HepG2 (cell line): ENCODE data around the gene TUBB4B. TPM values are rescaled to one million over a fixed set of nuclear protein-coding genes. Genes with fewer than 3 reads are reported as not detected.
A peak's percentile ranks its signal among the peaks of the same experiment; 100 is the strongest.

Experiments used
- CBX2 ChIP-seq, 2 experiments: fragments of 200-600 bp in 1 of 2; sonication (generic); formaldehyde crosslinking in 1 of 2; IDR thresholded peaks; 2 replicates each; pipeline versions ENCODE4 v1.7.0 to v1.8.1; 2018 to 2022; ENCODE audit warnings: low read depth in 2 of 2, low read length in 1 of 2, mild to moderate bottlenecking in 1 of 2, missing genetic modification reagents in 1 of 2
- FOXC1 ChIP-seq: sonication (generic); formaldehyde crosslinking; IDR thresholded peaks from 2 replicates; pipeline ENCODE4 v1.8.0; 2022; ENCODE audit warnings: mild to moderate bottlenecking, missing genetic modification reagents, borderline replicate concordance
- HNRNPL ChIP-seq: fragments of 200-400 bp; formaldehyde crosslinking; IDR thresholded peaks from 2 replicates; pipeline ENCODE4 v1.6.1; 2017; ENCODE audit warnings: mild to moderate bottlenecking, low read depth, low read length
- KDM5B ChIP-seq: sonication (generic); formaldehyde crosslinking; IDR thresholded peaks from 2 replicates; pipeline ENCODE4 v1.4.0; 2020; ENCODE audit warnings: missing genetic modification reagents, mild to moderate bottlenecking, borderline replicate concordance
- KLF16 ChIP-seq, 2 experiments: sonication (generic) in 1 of 2; formaldehyde crosslinking in 1 of 2; IDR thresholded peaks; 2 replicates each; pipeline versions ENCODE4 v1.6.1 to v1.8.0; 2016 to 2023; ENCODE audit warnings: missing genetic modification reagents in 2 of 2, missing compliant biosample characterization in 1 of 2
- NFYB ChIP-seq: sonication (generic); formaldehyde crosslinking; IDR thresholded peaks from 2 replicates; pipeline ENCODE4 v1.4.0; 2020; ENCODE audit warnings: missing genetic modification reagents
- RARA ChIP-seq: IDR thresholded peaks from 2 replicates; pipeline ENCODE4 v1.6.1; 2016; ENCODE audit warnings: missing genetic modification reagents, missing compliant biosample characterization
- RBFOX2 ChIP-seq: fragments of 200-400 bp; formaldehyde crosslinking; IDR thresholded peaks from 2 replicates; pipeline ENCODE4 v1.6.1; 2017; ENCODE audit warnings: low read depth, mild to moderate bottlenecking, low read length
- TAF1 ChIP-seq: sonication (generic); formaldehyde crosslinking; IDR thresholded peaks from 2 replicates; pipeline ENCODE4 v1.4.0; 2020; ENCODE audit warnings: missing genetic modification reagents
- TCF12 ChIP-seq, 2 experiments: fragments of 450-650 bp in 1 of 2; sonication (generic) in 1 of 2; formaldehyde crosslinking in 1 of 2; IDR thresholded peaks; 2 replicates each; pipeline versions ENCODE4 v1.6.1 to v1.8.0; 2017 to 2022; ENCODE audit warnings: antibody characterized with exemption in 1 of 2, mild to moderate bottlenecking in 1 of 2, missing genetic modification reagents in 1 of 2, moderate library complexity in 1 of 2
- ZBTB14 ChIP-seq: sonication (generic); formaldehyde crosslinking; IDR thresholded peaks from 2 replicates; pipeline ENCODE4 v1.4.0; 2020; ENCODE audit warnings: missing genetic modification reagents
- ZNF564 ChIP-seq: sonication (generic); formaldehyde crosslinking; IDR thresholded peaks from 2 replicates; pipeline ENCODE4 v1.8.1; 2023; ENCODE audit warnings: mild to moderate bottlenecking, missing genetic modification reagents
- polyA plus RNA-seq, 8 experiments: library from polyadenylated mRNA; depleted of rRNA in 3 of 8; stranded (reverse) in 7 of 8; unstranded in 1 of 8; fragments of >200 nt; fragmentation: Illumina TruSeq in 4 of 8; extraction: Trizol in 4 of 8; gene quantifications; 2 replicates each; pipeline versions ENCODE4 v1.2.1 to v1.2.3, GENCODE V29; 2011 to 2016; ENCODE audit warnings: low read depth in 4 of 8, missing spikeins in 1 of 8, mixed read lengths in 1 of 8; ENCODE audit not compliant: insufficient read depth in 1 of 8
- total RNA-seq, 5 experiments: library from RNA; depleted of rRNA; stranded (reverse); fragments of >200 nt; fragmentation: Illumina TruSeq; extraction: Trizol; gene quantifications; 2 replicates each; pipeline ENCODE4 v1.2.3, GENCODE V29; 2016; ENCODE audit warnings: low read depth in 1 of 5
- TF ChIP-seq, protein P1 (sequence below), 2 experiments: fragments of 450-650 bp in 1 of 2; sonication (generic) in 1 of 2; formaldehyde crosslinking in 1 of 2; IDR thresholded peaks; 2 replicates each; pipeline versions ENCODE4 v1.6.1 to v1.8.0; 2016 to 2022; ENCODE audit warnings: antibody characterized with exemption in 1 of 2, mild to moderate bottlenecking in 1 of 2, missing genetic modification reagents in 1 of 2
- TF ChIP-seq, protein P2 (sequence below): sonication (generic); formaldehyde crosslinking; IDR thresholded peaks from 2 replicates; pipeline ENCODE4 v1.5.0; 2020; ENCODE audit warnings: missing genetic modification reagents

The TUBB4B gene
- total and polyA plus RNA-seq, 2 of the 13 experiments (the other 11 are each of a cell fraction or from before 2014, with no cell fraction given), result 182 to 412 TPM

GRCh38 chr9:137222190-137223077 lies 18.7 kb upstream of the TUBB4B start, which contains the start of gene RNF208 (continued):
- TF ChIP-seq, protein P1, sequence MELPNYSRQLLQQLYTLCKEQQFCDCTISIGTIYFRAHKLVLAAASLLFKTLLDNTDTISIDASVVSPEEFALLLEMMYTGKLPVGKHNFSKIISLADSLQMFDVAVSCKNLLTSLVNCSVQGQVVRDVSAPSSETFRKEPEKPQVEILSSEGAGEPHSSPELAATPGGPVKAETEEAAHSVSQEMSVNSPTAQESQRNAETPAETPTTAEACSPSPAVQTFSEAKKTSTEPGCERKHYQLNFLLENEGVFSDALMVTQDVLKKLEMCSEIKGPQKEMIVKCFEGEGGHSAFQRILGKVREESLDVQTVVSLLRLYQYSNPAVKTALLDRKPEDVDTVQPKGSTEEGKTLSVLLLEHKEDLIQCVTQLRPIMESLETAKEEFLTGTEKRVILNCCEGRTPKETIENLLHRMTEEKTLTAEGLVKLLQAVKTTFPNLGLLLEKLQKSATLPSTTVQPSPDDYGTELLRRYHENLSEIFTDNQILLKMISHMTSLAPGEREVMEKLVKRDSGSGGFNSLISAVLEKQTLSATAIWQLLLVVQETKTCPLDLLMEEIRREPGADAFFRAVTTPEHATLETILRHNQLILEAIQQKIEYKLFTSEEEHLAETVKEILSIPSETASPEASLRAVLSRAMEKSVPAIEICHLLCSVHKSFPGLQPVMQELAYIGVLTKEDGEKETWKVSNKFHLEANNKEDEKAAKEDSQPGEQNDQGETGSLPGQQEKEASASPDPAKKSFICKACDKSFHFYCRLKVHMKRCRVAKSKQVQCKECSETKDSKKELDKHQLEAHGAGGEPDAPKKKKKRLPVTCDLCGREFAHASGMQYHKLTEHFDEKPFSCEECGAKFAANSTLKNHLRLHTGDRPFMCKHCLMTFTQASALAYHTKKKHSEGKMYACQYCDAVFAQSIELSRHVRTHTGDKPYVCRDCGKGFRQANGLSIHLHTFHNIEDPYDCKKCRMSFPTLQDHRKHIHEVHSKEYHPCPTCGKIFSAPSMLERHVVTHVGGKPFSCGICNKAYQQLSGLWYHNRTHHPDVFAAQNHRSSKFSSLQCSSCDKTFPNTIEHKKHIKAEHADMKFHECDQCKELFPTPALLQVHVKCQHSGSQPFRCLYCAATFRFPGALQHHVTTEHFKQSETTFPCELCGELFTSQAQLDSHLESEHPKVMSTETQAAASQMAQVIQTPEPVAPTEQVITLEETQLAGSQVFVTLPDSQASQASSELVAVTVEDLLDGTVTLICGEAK (IDR thresholded peaks at IDR 0.05), result no peak
- TF ChIP-seq, protein P1 (CRISPR knock-in tag; IDR thresholded peaks at IDR 0.05), result 0 out of 2 replicates have a peak, but pooled peaks have one; percentile 36
- TF ChIP-seq FOXC1 (0 out of 2 replicates have a peak, but pooled peaks have one; percentile 39), ZNF564 (CRISPR knock-in tag) (peak; percentile 86; the same call in 1 of the 2 replicates), TAF1 (CRISPR knock-in tag) (peak; percentile 42), KLF16 (CRISPR knock-in tag; IDR thresholded peaks at IDR 0.05) (no peak), TCF12 (IDR thresholded peaks at IDR 0.05) (no peak), TCF12 (CRISPR knock-in tag; IDR thresholded peaks at IDR 0.05) (no peak), RARA (0 out of 2 replicates have a peak, but pooled peaks have one; percentile 5), CBX2 (IDR thresholded peaks at IDR 0.05; ENCODE audit: low read depth, low read length) (no peak), CBX2 (CRISPR knock-in tag; IDR thresholded peaks at IDR 0.05; ENCODE audit: low read depth) (no peak), NFYB (CRISPR knock-in tag) (0 out of 2 replicates have a peak, but pooled peaks have one; percentile 17), HNRNPL (0 out of 2 replicates have a peak, but pooled peaks have one; percentile 35), ZBTB14 (CRISPR knock-in tag) (0 out of 2 replicates have a peak, but pooled peaks have one; percentile 0), RBFOX2 (peak; percentile 60), KDM5B (CRISPR knock-in tag) (peak; percentile 56; the same call in 1 of the 2 replicates)
- TF ChIP-seq, protein P2, sequence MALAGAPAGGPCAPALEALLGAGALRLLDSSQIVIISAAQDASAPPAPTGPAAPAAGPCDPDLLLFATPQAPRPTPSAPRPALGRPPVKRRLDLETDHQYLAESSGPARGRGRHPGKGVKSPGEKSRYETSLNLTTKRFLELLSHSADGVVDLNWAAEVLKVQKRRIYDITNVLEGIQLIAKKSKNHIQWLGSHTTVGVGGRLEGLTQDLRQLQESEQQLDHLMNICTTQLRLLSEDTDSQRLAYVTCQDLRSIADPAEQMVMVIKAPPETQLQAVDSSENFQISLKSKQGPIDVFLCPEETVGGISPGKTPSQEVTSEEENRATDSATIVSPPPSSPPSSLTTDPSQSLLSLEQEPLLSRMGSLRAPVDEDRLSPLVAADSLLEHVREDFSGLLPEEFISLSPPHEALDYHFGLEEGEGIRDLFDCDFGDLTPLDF, result no peak
